AG09309 (cell line): ENCODE measurements around the gene ALX4.

Source experiments
- DNase-seq: peaks from one replicate; pipeline ENCODE4 v3.0.0-alpha.2; 2010; ENCODE audit warnings: low read depth
- H3K4me3 ChIP-seq: 2 replicates; pipeline ENCODE4 v1.5.1; 2011; ENCODE audit warnings: mild to moderate bottlenecking, low read depth, low read length, moderate library complexity; ENCODE audit not compliant: control insufficient read depth
- CTCF ChIP-seq: IDR thresholded peaks from 2 replicates; pipeline ENCODE4 v1.5.1; 2011; ENCODE audit warnings: mild to moderate bottlenecking, low read depth, low read length, inconsistent platforms; ENCODE audit not compliant: insufficient read depth, control insufficient read depth; ENCODE audit errors: missing control alignments

ALX4 gene

DNA sequence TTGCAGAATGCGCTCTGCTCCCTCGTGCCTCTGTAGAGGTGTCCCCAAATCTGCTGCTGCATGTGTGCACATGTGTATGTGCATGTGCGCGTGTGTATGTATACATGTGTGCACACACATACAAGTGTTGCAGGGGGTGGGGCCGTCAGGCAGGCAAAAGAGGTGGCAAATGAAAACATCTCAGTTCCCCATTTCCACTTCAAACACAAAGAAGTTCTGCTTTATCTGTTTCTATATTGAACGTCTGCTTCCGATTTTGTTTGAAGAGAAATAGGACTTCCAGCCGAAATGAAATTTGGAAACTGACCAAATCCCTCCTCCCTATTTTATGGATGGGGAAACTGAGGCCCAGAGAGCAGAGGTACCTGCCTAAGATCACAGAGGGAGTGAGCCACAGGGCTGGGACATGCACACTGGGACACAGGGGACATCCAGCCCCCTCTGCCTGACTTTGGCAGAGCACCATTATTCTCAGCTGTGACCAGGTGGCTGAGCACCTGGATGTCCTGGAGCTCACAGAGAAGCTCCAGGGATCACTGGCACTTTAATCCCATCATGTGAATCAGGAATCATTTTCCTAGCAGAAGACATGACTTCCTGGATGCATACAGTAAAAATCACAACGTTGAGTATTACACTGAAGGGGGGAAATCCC, 41.2 kb upstream of the ALX4 start:
- no peak for TF ChIP-seq CTCF
- no peak for DNase-seq
- no peak overlapping the region for H3K4me3 ChIP-seq

GRCh38 chr11:44349328-44349727, 39.4 kb upstream of the ALX4 start:
- no peak overlapping the region for H3K4me3 ChIP-seq
- TF ChIP-seq CTCF, result no peak
- DNase-seq, result no peak

GRCh38 chr11:44348721-44349120, 38.8 kb upstream of the ALX4 start:
- H3K4me3 ChIP-seq, result no peak overlapping the region
- no peak for TF ChIP-seq CTCF
- no peak for DNase-seq

GRCh38 chr11:44348114-44348513, 38.2 kb upstream of the ALX4 start:
- no peak overlapping the region for H3K4me3 ChIP-seq
- no peak for DNase-seq
- no peak for TF ChIP-seq CTCF

DNA sequence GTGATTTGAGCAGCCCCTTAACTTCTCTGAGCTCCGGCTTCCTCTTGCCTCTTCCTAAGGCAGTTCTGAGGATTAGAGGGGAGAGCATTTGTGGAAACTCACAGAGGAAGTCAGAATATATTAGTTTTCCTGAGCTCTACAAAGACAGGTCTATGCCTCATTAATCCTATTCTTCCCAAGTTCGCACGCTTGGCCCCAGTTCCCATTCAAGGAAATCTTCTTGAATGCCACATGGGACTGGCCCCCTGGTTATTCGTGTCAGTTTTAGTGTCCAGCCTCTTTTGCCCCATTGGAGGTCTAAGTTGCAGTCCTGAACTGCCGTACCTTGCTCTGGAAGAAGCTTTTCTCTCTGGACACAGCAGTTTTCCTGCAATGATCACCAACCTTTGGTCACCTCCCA, 37.6 kb upstream of the ALX4 start:
- no peak for TF ChIP-seq CTCF
- no peak for DNase-seq
- H3K4me3 ChIP-seq, result no peak overlapping the region

DNA sequence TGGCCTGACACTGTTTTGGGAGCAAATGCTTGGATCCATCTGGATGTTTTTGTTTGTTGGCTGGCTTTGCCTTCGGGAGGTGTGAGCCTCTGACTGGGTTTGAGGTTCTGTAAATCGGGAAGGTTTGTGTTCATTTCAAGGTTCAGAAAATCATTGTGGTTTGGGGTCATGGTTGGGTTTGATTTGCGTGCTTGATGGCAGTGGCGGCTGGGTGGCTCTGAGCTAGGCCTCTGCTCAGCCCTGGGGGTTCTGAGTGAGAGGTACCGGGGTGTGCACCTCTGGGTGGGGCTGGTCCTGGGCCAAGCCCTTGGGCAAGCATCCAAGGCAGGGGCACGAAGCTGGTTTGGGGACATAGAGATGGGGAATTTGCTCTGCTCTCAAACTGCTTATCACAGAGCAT, 37.0 kb upstream of the ALX4 start:
- no peak for DNase-seq
- no peak overlapping the region for H3K4me3 ChIP-seq
- TF ChIP-seq CTCF, result no peak

GRCh38 chr11:44345781-44346180, 35.8 kb upstream of the ALX4 start:
- no peak for DNase-seq
- no peak for TF ChIP-seq CTCF
- H3K4me3 ChIP-seq, result no peak overlapping the region
